ENCODE data around the gene GPR17. TPM values are rescaled to one million over a fixed set of nuclear protein-coding genes. Genes with fewer than 3 reads are reported as not detected.

GPR17 gene, protein sequence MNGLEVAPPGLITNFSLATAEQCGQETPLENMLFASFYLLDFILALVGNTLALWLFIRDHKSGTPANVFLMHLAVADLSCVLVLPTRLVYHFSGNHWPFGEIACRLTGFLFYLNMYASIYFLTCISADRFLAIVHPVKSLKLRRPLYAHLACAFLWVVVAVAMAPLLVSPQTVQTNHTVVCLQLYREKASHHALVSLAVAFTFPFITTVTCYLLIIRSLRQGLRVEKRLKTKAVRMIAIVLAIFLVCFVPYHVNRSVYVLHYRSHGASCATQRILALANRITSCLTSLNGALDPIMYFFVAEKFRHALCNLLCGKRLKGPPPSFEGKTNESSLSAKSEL
- 0.96 TPM for polyA plus RNA-seq (2013, experiment 1 of 2)
- polyA plus RNA-seq (2013, experiment 2 of 2), result 0.86 TPM

DNA sequence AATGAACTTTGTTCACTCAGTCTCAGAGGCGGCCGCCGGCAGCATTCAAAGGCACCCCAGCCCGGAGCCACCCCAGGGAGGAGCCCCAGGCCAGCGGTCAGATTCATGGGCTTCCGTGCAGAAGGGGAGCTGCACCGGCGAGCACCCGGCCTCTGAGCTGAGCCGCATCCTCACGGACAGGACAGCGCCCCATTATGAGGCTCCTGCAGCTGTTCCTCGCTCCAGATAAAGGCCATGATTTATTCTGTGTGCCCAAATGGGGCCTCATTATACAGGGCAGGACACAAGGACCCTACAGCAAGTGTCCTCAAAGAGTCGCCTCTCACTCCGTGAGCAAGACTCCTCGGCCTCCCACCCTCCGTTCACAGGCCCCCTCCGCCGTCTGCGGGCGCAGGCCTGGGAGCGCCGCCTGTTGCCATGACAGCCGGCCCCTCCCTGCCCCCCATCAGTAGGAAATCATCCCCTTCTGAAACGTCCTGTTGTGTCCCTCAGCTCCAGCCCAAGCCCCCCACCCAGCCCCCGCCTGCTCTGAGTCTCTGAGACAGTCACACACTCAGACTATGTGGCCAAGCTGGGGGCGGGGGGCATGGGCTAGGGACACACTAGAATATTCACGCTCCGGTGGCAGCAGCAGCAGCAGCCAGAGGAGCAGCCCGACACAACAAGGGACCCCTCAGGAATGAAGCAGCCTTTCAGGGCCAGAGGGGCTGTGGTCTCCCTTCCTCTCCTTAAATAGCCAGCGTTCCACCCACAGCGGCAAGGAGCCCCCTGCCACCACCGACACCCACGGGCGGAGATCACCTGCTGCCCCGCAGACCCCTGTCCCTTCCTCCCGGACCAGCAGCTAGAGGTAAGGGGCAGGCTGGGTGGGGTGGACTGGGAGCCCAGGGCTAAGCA is at the start of gene GPR17:
GPR17 (plus strand) TSS at position 759 of the 897 bp plus-strand sequence. CDS start 4,583 bp downstream, outside the sequence.
- no peaks in the 10 kb centered on the region for H3K36me3 ChIP-seq (ENCODE audit: control insufficient read depth, insufficient read depth, low read length)
- no peaks in the 10 kb centered on the region for H3K9me3 ChIP-seq (ENCODE audit: control insufficient read depth, low read length)
- H3K27ac ChIP-seq (ENCODE audit: low read depth, low read length, severe bottlenecking), result no peak within 1 kb of the TSS
- 82 to 91% methylated on average over 29 to 30 of the region's 37 CpGs for WGBS, 2 experiments (ENCODE audit: insufficient coverage in 2 of 2)
- peaks cover 26% of the 10 kb centered on the region for H3K4me1 ChIP-seq (ENCODE audit: control insufficient read depth, insufficient read depth, low read length, poor library complexity, severe bottlenecking)
- H3K4me3 ChIP-seq (ENCODE audit: extremely low read depth, insufficient read depth, low read length, poor library complexity, severe bottlenecking), result no peak within 1 kb of the TSS

DNA sequence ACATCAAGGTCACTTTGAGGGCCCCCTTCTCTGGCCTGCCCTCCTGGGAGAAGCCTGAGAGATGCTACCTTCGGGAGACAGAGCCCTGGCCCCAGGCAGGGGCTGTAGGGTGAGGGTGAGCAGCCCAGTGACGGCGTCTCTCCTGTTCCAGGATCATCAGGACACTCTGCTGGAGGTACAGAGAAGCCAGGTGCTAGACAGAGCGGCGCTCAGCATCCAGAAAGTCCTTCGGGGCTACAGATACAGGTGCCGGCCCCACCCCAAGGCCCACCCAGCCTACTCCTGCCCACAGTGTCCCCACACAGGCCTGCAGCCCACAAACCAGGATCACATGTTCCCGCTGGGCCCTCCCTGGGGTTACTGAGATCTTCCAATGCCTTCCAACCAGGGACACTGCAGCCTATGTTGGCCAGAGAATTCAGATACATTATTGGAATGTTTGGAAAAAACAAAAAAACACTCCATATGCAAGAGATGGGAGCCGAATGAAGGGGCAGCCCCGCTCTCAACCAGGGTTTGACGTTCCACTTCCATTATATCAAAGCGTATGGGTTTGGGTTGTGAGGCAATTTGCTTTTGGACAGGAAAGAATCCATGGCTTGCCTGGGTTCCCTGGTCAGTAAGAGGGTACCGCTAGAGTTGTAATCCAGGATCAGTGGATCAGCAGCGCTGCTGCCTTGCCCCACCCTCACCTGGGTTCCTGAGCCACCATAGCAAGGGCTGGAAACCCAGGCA is 49.5 kb upstream of the GPR17 start:
- H3K9me3 ChIP-seq (ENCODE audit: control insufficient read depth, low read length), result peaks cover 4% of the 10 kb centered on the region
- peaks cover 5% of the 10 kb centered on the region for H3K4me1 ChIP-seq (ENCODE audit: control insufficient read depth, insufficient read depth, low read length, poor library complexity, severe bottlenecking)
- 94 to 98% methylated on average over 12 to 14 of the region's 14 CpGs for WGBS, 2 experiments (ENCODE audit: insufficient coverage in 2 of 2)
- no peak overlapping the region for H3K4me3 ChIP-seq (ENCODE audit: extremely low read depth, insufficient read depth, low read length, poor library complexity, severe bottlenecking)
- H3K27ac ChIP-seq (ENCODE audit: low read depth, low read length, severe bottlenecking), result no peak overlapping the region
- no peaks in the 10 kb centered on the region for H3K36me3 ChIP-seq (ENCODE audit: control insufficient read depth, insufficient read depth, low read length)

DNA sequence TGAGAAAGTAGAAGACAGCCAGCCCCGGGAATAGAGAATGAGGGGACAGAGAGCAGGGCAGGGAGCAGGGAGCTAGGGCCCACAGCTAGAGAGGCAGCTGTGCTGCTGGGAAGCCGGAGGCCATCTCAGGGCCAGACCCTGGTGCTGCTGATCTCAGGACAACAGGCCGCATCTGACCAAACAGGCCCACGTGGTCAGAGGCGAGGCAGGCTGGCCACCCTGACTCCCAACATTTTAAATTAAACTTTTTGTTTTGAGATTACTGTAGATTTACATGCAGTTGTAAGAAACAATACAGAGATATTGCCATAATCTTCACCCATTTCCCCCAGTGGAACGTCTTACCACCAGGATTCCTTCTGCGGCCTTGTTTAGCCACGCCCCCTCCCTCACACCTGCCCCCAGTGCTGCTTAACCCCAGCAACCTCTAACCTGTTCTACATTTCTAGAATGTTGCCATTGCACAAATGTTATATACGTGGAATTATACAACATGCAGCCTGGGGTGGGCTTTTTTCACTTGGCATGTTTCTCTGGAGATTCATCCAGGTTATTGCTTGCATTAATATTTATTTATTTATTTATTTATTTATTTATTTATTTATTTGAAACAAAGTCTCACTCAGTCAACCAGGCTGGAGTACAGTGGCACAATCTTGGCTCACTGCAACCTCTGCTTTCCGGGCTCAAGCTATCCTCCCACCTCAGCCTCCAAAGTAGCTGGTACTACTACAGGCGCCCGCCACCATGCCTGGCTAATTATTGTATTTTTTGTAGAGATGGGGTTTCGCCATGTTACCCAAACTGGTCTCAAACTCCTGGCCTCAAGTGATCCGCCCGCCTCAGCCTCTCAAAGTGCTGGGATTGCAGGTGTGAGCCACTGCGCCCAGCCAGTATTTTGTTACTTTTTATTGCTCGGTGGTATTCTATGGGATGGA is 48.6 kb upstream of the GPR17 start:
- Histone ChIP-seq H3K9me3 (ENCODE audit: control insufficient read depth, low read length) (peaks cover 4% of the 10 kb centered on the region), H3K27ac (ENCODE audit: low read depth, low read length, severe bottlenecking) (no peak overlapping the region), H3K36me3 (ENCODE audit: control insufficient read depth, insufficient read depth, low read length) (no peaks in the 10 kb centered on the region), H3K4me1 (ENCODE audit: control insufficient read depth, insufficient read depth, low read length, poor library complexity, severe bottlenecking) (peaks cover 5% of the 10 kb centered on the region), H3K4me3 (ENCODE audit: extremely low read depth, insufficient read depth, low read length, poor library complexity, severe bottlenecking) (no peak overlapping the region)
- 82 to 94% methylated on average over 9 to 12 of the region's 17 CpGs for WGBS, 2 experiments (ENCODE audit: insufficient coverage in 2 of 2)

DNA sequence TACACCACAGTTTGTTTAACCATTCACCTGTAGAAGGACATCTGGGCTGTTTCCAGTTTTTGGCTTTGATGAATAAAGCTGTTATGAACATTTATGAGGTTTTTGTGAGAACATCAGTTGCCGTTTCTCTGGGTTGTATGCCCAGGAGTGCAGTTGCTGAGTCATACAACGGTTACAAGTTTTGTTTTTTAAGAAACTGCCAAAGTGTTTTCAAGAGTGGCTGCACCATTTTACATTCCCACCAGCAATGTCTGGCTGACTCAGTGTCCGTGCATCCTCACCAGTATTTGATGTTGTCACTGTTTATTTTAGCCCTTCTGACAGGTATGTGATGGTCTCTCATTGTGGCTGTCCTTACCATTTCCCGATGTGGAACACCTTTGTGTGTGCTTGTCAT is 48.0 kb upstream of the GPR17 start:
- peaks cover 5% of the 10 kb centered on the region for H3K4me1 ChIP-seq (ENCODE audit: control insufficient read depth, insufficient read depth, low read length, poor library complexity, severe bottlenecking)
- 94 to 97% methylated on average over 3 of the region's 4 CpGs for WGBS, 2 experiments (ENCODE audit: insufficient coverage in 2 of 2)
- H3K36me3 ChIP-seq (ENCODE audit: control insufficient read depth, insufficient read depth, low read length), result no peaks in the 10 kb centered on the region
- H3K27ac ChIP-seq (ENCODE audit: low read depth, low read length, severe bottlenecking), result no peak overlapping the region
- H3K9me3 ChIP-seq (ENCODE audit: control insufficient read depth, low read length), result peaks cover 4% of the 10 kb centered on the region
- H3K4me3 ChIP-seq (ENCODE audit: extremely low read depth, insufficient read depth, low read length, poor library complexity, severe bottlenecking), result no peak overlapping the region

DNA sequence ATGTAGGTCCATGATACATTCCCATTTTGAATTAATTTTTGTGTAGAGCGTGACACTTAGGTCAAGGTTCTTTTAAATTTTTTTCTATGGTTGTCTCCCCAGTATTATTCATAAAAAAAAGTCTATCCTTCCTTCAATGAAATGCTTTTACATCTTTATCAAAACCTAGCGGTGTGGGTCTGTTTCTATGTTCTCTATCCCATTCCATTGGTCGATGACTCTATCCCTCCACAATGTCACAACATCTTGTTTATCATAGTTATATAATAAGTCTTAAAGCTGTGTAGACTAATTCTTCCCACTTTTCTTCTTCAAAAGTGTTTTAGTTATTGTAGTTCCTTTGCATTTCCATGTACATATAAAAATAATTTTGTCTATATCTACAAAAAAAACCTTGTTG is 47.2 kb upstream of the GPR17 start:
- WGBS, 2 experiments (ENCODE audit: insufficient coverage in 2 of 2), result no CpG with 5 or more reads among the region's 3 CpGs
- H3K4me3 ChIP-seq (ENCODE audit: extremely low read depth, insufficient read depth, low read length, poor library complexity, severe bottlenecking), result no peak overlapping the region
- no peak overlapping the region for H3K27ac ChIP-seq (ENCODE audit: low read depth, low read length, severe bottlenecking)
- peaks cover 5% of the 10 kb centered on the region for H3K4me1 ChIP-seq (ENCODE audit: control insufficient read depth, insufficient read depth, low read length, poor library complexity, severe bottlenecking)
- no peaks in the 10 kb centered on the region for H3K36me3 ChIP-seq (ENCODE audit: control insufficient read depth, insufficient read depth, low read length)
- H3K9me3 ChIP-seq (ENCODE audit: control insufficient read depth, low read length), result peaks cover 10% of the 10 kb centered on the region

DNA sequence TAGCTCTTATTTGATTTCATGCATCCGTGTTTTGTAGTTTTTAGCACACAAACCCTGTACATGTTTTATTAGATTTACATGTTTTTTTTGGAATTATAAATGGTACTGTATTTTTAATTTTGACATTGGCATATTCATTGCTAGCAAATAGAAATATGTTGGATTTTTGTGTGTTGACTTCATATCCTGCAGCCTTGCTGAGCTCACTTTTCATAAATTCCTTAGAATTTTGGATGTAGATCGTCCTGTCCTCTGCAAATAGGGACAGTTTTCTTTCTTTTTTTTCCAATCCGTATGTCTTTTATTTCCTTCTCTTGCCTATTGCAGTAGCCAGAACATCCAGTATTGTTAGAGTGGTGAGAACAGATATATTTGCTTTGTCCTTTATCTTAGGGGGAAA is 46.7 kb upstream of the GPR17 start:
- H3K27ac ChIP-seq (ENCODE audit: low read depth, low read length, severe bottlenecking), result no peak overlapping the region
- 100% methylated on average over 1 of the region's 3 CpGs; no CpG with 5 or more reads in 1 of the 2 experiments for WGBS, 2 experiments (ENCODE audit: insufficient coverage in 2 of 2)

DNA sequence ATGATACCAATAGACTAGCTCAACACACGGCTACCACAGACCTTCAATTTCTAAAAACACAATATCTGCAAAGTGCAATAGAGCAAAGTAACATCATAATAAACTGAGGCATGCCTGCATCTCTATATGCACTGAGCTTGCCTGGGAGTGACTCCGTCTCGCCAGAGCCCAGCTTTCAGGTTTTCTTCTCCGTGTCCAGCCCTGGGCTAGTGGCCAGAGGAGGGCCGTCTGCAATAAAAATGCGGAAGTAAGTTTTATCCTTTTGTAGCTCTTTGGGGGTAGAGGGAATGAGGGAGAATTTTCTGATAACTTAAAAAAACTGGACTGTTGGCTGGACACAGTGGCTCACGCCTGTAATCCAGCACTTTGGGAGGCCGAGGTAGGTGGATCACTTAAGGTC is 41.0 kb upstream of the GPR17 start:
- H3K4me3 ChIP-seq (ENCODE audit: extremely low read depth, insufficient read depth, low read length, poor library complexity, severe bottlenecking), result no peak overlapping the region
- no peak overlapping the region for H3K27ac ChIP-seq (ENCODE audit: low read depth, low read length, severe bottlenecking)
- no peaks in the 10 kb centered on the region for H3K4me1 ChIP-seq (ENCODE audit: control insufficient read depth, insufficient read depth, low read length, poor library complexity, severe bottlenecking)
- H3K9me3 ChIP-seq (ENCODE audit: control insufficient read depth, low read length), result peaks cover 6% of the 10 kb centered on the region
- no peaks in the 10 kb centered on the region for H3K36me3 ChIP-seq (ENCODE audit: control insufficient read depth, insufficient read depth, low read length)
- WGBS, 2 experiments (ENCODE audit: insufficient coverage in 2 of 2), result 96% methylated on average over 5 to 6 of the region's 8 CpGs

More for the DNA sequence above, 46.7 kb upstream of the GPR17 start:
- Histone ChIP-seq H3K9me3 (ENCODE audit: control insufficient read depth, low read length) (peaks cover 10% of the 10 kb centered on the region), H3K4me3 (ENCODE audit: extremely low read depth, insufficient read depth, low read length, poor library complexity, severe bottlenecking) (no peak overlapping the region), H3K36me3 (ENCODE audit: control insufficient read depth, insufficient read depth, low read length) (no peaks in the 10 kb centered on the region), H3K4me1 (ENCODE audit: control insufficient read depth, insufficient read depth, low read length, poor library complexity, severe bottlenecking) (peaks cover 5% of the 10 kb centered on the region)

DNA sequence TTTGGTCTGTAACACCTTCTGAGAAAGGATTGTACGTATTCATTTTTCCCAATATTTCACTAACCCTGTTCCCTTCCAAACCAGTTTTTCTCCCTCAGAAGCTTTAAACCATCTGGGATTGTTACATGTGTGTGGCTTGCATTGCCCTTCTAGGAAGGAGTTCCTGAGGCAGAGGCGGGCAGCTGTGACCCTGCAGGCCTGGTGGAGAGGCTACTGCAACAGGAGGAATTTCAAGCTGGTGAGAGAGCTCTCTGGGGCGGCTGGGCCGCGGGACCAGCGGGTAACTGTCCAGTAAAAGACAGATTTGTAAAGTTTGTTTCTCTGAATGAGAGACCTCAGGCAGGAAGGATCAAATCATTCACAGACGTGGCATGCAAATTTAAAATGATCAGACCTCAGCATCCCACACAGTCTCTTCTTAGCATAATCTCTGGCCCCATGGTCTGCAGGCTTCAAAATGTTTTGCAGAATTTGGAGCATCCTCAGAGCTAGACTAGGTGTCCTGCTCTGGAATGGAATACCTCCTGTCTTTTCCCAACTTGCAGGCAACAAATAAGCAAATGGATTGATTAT is 40.2 kb upstream of the GPR17 start:
- H3K27ac ChIP-seq (ENCODE audit: low read depth, low read length, severe bottlenecking), result no peak overlapping the region
- H3K9me3 ChIP-seq (ENCODE audit: control insufficient read depth, low read length), result peaks cover 6% of the 10 kb centered on the region
- H3K4me3 ChIP-seq (ENCODE audit: extremely low read depth, insufficient read depth, low read length, poor library complexity, severe bottlenecking), result no peak overlapping the region
- WGBS, 2 experiments (ENCODE audit: insufficient coverage in 2 of 2), result 89 to 93% methylated on average over 6 of the region's 7 CpGs
- H3K36me3 ChIP-seq (ENCODE audit: control insufficient read depth, insufficient read depth, low read length), result no peaks in the 10 kb centered on the region
- H3K4me1 ChIP-seq (ENCODE audit: control insufficient read depth, insufficient read depth, low read length, poor library complexity, severe bottlenecking), result no peaks in the 10 kb centered on the region

DNA sequence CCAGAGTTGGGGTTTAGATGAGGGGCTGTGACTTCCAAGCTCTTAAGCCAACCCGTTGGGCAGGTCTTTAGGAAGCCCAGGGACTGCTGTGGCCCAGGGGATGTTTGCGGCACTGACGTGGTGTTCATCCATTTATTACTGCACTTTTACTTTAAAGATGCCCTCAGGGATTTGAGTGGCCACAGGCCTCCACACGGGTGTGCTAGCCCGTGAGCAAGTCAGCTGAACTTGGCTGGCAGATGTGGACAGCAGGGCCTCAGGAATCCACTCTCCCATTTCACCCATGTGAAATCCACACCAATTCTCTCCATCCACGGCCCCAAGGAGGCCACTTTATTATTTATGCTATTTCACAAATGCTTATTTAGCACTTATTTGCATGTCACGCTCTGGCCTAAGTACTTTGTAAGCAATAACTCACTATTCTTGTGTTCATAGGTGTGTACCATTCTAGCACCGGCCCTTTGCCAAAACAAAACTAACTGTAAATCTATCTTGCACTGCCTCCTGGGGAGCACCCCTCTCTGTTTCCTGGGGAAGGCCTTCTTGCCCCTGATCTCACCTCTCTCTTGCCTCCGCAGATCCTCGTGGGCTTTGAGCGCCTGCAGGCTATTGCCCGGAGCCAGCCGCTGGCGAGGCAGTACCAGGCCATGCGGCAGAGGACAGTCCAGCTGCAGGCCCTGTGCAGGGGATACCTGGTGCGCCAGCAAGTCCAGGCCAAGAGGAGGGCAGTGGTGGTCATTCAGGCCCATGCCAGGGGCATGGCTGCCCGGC is 39.1 kb upstream of the GPR17 start:
- WGBS, 2 experiments (ENCODE audit: insufficient coverage in 2 of 2), result 90 to 93% methylated on average over 10 to 16 of the region's 17 CpGs
- H3K4me1 ChIP-seq (ENCODE audit: control insufficient read depth, insufficient read depth, low read length, poor library complexity, severe bottlenecking), result no peaks in the 10 kb centered on the region
- no peak overlapping the region for H3K27ac ChIP-seq (ENCODE audit: low read depth, low read length, severe bottlenecking)
- H3K9me3 ChIP-seq (ENCODE audit: control insufficient read depth, low read length), result peaks cover 6% of the 10 kb centered on the region
- no peaks in the 10 kb centered on the region for H3K36me3 ChIP-seq (ENCODE audit: control insufficient read depth, insufficient read depth, low read length)
- no peak overlapping the region for H3K4me3 ChIP-seq (ENCODE audit: extremely low read depth, insufficient read depth, low read length, poor library complexity, severe bottlenecking)

Data from mesodermal cell (in vitro differentiated cells).